A673 (cell line): ENCODE data around the gene CISH.

ENCODE experiments used
- EZH2 ChIP-seq: fragments of 200-600 bp; sonication (generic); IDR thresholded peaks from 2 replicates; pipeline ENCODE4 v1.6.1; 2017; ENCODE audit warnings: borderline replicate concordance, low read depth, mild to moderate bottlenecking, mixed read lengths, antibody characterized with exemption, low read length; ENCODE audit not compliant: poor library complexity, severe bottlenecking
- TF ChIP-seq, protein P1 (sequence below): fragments of 300-800, 200-600 bp; sonication (generic); conservative IDR thresholded peaks from 2 replicates; pipeline ENCODE4 v1.5.1; 2017; ENCODE audit warnings: low read depth, mild to moderate bottlenecking, antibody characterized with exemption, low read length, moderate library complexity, mixed read lengths

DNA sequence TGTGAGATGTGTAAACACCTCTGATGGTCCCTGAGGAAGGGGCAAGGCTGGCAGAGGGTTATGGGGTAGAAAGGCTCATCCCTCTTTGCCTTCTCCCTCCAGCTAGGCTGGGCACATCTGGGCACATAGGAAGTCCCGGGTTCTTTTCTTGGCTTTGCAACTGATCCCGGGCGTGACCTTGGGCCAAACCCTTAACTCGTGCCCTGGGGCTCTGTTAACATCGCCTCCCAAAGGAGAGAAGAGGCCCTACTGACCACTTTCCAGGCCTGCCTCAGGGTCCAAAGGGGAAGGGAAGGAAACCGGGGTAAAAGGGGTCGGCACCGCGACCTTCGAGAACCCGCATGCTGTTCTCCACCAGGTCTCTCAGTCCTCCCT, 44.6 kb downstream of the CISH start:
- TF ChIP-seq, protein P1, sequence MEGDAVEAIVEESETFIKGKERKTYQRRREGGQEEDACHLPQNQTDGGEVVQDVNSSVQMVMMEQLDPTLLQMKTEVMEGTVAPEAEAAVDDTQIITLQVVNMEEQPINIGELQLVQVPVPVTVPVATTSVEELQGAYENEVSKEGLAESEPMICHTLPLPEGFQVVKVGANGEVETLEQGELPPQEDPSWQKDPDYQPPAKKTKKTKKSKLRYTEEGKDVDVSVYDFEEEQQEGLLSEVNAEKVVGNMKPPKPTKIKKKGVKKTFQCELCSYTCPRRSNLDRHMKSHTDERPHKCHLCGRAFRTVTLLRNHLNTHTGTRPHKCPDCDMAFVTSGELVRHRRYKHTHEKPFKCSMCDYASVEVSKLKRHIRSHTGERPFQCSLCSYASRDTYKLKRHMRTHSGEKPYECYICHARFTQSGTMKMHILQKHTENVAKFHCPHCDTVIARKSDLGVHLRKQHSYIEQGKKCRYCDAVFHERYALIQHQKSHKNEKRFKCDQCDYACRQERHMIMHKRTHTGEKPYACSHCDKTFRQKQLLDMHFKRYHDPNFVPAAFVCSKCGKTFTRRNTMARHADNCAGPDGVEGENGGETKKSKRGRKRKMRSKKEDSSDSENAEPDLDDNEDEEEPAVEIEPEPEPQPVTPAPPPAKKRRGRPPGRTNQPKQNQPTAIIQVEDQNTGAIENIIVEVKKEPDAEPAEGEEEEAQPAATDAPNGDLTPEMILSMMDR = no peak
- TF ChIP-seq EZH2 = no peak
